HG03045 (cell line): ENCODE data around the gene DDX28.
A peak's percentile ranks its signal among the peaks of the same experiment; 100 is the strongest.
"Not testable (repeated sequence)": the region's sequence is repeated elsewhere in the genome, so short reads cannot be mapped to it uniquely, and the experiment has no call there.

Source experiments
- ATAC-seq: cut with Tn5 transposase; IDR thresholded peaks from one replicate; pipeline ENCODE4 v1.9.1; 2021; ENCODE audit warnings: mild to moderate bottlenecking, moderate library complexity; ENCODE audit not compliant: unreplicated experiment

The DDX28 gene

DNA sequence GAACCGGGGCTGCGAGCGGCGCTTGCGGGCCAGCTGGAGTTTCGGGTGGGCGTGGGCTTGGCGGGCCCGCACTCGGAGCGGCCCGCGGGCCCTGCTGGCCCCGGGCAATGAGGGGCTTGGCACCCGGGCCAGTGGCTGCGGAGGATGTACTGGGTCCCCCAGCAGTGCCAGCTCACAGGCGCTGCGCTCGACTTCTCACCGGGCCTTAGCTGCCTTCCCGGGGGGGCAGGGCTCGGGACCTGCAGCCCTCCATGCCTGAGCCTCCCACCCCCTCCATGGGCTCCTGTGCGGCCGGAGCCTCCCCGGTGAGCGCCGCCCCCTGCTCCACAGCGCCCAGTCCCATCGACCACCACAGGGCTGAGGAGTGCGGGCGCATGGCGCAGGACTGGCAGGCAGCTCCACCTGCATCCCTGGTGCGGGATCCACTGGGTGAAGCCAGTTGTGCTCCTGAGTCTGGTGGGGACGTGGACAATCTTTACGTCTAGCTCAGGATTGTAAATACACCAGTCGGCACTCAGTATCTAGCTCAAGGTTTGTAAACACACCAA is 24.7 kb downstream of the DDX28 start:
- ATAC-seq: not testable (repeated sequence)

- no peak for ATAC-seq
Measured at GRCh38 chr16:67996666-67997065, 26.4 kb downstream of the DDX28 start.

DNA sequence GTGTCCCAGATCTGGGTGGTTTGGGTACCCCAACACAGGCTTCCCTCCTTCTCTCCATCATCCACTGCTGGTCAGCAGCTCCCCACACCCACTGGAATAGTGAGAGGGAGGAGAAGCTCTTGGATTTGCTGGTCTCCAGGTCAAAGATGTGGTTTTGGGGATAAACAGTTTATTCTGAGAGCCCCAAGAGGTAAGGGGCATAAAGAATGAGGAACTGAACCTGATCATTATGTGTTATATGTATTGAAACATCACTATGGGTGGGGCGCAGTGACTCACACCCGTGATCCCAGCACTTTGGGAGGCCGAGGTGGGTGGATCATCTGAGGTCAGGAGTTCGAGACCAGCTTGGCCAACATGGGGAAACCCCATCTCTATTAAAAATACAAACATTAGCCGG is 27.6 kb downstream of the DDX28 start:
- no peak for ATAC-seq

DNA sequence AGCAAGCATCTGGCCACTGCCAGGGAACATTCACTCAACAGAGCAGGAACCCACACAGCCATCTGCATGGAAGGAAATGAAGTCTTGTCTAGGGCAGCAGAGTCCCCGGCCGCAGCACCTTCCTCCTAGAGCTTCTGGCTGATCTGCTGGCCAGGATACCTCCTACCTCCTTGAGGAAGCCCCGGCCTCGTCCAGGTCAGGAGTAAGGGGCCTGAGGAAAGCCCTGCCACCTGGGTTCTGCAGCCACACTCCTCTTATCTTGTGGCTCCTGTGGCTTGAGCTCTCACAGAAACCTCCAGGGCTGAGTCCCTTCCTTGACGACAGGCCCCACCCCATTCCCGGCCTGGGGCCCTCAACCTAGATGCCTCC is 29.0 kb downstream of the DDX28 start:
- not testable (repeated sequence) for ATAC-seq

DNA sequence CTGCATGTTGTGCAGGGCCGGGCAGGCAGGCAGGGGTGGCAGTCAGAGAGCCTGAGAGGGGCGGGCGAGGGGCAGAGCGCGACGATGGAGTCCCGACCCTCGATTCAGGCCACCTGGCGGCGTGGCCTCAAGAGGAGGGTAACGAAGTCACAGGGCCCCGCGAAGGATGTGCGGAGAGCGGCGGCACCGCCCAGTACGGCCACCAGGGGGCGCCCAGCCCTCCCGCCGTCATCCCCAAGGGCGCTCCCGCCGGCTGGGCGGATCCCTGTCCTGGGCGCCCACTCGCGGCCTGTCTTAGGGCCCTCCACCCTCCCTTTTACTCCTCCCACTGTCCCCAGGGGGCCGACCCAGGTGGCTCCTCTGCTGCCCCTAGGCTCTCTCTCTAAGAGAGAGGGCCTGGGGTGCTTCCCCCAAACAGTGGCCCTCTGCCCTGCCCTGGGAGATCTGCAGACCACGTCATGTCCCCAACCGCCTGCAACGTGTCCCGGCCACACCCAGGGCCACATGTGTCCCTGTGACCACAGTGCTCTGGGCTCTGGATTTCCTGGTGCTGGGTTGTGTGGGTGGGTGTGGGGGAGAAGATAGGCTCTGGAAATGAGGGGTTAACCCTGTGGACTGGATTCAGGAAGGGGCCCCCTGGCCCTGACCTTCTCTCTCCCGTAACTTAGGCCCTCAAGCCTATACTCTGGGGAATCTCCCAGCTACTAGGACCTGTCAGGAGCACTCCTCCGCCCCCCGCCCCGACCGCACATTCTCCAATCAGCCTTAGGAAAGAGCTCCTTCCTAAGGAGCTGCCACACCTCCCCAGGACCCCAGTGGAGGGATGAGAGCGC is 29.6 kb downstream of the DDX28 start:
- ATAC-seq: peak; percentile 58

GRCh38 chr16:67992661-67993206 is 30.3 kb downstream of the DDX28 start:
- no peak for ATAC-seq

- no peak for ATAC-seq
Measured at GRCh38 chr16:67990018-67990386, 33.0 kb downstream of the DDX28 start.

DNA sequence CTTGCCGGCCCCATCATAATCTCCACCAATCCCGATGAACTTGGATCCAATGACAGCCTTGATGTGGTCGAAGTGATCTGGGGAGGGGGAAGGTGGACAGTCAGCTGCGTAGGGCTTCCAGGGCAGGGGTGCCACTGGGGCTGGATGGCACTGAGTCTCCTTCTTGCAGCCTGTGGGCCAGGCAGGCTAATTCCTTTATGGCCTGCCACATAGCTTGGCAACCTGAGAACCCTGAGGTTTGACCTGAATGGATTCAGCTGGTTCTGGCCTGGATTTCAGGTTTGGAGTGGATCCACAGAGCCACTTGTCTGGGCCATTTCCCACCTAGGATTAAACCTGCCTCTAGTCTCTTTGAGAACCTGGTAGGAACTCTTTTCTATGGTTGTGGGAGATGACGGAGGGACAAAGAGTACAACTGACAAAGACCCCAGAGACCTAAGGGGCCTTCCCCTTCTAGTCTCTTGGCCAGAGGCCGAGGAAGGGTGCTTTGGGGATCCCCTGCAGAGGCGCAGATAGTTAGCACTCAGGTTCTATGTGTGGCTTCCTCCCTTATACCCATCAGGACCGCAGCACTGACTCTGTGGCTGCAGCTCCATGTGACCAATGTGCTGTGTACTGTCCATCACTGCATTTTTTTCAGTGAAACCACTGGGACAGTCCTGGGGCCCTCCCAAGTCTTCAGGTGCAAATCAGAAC is 33.6 kb downstream of the DDX28 start:
- ATAC-seq: no peak

GRCh38 chr16:67988675-67989074 is 34.4 kb downstream of the DDX28 start:
- ATAC-seq: no peak

GRCh38 chr16:67987460-67988160 is 35.4 kb downstream of the DDX28 start:
- ATAC-seq: no peak

GRCh38 chr16:67986949-67987348 is 36.1 kb downstream of the DDX28 start:
- ATAC-seq: no peak

- ATAC-seq: no peak
Measured at GRCh38 chr16:67982011-67982696, 40.9 kb downstream of the DDX28 start.

DNA sequence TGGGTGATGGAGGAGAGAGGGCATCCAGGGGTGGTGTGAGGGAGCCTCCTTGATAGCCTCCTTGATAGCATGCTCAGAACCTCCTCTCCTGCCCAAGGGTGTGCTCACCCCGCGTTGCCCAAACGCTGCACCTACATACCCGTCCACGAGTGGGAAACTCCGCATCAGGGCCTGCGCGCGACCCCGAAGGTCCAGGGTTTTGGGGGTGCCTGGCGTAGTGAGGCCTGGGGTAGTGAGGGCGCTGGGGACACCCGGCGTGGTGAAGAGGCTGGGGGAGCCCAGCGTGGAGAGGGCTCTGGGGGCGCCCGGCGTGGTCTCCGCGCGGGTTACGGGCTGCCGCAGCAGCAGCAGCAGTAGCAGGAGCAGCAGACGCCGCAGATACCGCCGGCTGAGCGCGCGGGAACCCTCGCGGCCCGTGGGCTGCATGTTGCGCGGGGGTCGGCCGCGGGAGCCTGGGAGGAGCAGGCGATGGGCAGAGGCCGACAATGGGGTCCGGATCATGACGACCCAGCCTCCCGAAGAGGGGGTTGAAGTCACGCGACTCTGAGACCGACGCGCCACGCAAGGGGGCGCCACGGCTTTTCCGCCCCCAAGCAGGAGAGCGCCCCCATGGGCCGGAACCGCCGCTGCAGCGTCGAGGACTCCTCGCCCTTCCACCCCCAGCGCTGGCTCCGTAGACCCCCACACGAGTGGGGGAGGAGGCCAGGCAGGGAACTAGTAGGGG is 42.9 kb downstream of the DDX28 start, which contains the start of gene DPEP3:
TSS of gene DPEP3 (minus strand) at position 545 of the 724 bp plus-strand sequence. CDS start at position 426, 119 bp downstream.
- no peak for ATAC-seq

DNA sequence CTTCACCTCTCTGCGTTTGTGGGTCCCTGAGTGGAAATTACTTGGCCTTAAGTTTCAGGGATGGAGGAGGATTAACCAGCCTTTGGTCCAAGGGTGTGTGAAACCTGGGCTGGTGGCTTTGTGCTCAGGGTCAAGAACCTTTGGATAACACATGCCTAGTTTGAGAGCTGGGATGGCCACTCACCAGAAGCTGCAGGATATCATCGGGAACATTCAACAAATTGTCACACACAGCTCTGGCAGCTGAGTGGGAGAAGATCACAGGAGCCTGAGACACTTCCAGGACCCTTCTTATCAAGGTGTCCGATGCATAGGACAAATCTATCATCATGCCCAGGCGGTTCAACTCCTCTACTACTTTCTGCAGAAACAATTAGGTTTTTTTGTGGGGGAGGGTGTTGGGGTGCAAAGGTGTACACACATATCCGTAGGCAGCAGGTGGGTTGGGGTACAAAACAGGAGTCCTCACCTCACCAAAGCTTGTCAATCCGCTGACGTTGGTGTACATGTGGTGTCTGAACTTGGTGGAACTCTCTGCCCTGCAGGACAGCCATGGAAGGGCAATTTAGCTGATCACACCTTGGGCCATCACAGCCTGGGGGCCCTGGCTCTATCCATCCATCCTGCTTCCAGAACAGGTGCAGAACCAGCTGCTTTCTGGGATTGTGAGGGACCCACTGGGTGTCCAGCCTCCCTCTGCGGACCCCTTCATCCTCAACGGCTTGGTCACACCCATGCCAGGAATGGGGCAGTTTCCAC is 45.4 kb downstream of the DDX28 start:
- no peak for ATAC-seq

DNA sequence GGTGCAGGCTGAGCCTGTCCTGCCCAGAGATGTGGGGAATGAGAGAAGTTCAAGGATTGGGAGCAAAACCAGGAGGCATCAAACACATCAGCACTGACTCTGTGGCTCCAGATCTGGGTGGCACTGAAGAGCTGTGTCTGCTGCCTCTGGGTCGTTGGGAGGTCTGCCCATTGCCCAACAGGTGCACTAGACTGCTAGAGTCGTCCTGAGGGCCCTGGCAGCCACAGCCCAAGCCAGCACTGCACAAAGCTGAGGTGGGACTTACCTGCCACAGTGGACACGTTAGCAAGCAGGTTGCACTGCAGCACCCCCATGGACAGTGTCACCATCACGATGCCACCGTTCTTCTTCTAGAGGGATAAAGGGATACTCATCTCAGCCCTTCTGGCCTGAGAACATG is 46.0 kb downstream of the DDX28 start:
- no peak for ATAC-seq

GRCh38 chr16:67976205-67976604 is 46.8 kb downstream of the DDX28 start:
- no peak for ATAC-seq

- peak; percentile 46 for ATAC-seq
Measured at GRCh38 chr16:67975321-67976105, 47.5 kb downstream of the DDX28 start.

DNA sequence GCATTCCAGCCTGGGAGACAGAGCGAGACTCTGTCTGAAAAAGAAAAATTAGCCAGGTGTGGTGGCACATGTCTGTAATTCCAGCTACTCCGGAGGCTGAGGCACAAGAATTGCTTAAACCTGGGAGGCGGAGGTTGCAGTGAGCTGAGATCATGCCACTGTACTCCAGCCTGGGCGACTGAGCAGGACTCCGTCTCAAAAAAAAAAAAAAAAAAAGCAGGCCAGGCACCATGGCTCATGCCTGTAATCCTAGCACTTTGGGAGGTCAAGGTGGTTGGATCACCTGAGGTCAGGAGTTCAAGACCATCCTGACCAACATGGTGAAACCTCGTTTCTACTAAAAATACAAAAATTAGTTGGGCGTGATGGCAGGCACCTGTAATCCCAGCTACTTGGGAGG is 50.7 kb downstream of the DDX28 start:
- ATAC-seq: not testable (repeated sequence)
